Testis (tissue), 2 donors: ENCODE data around the gene PTGES2.

Experiments used
- CTCF ChIP-seq, 3 experiments: fragments of 450-650 bp in 2 of 3; fragments of 200-600 bp in 1 of 3; sonication (generic) in 1 of 3; IDR thresholded peaks; one replicate each; pipeline ENCODE4 v1.5.1; 2016 to 2019; ENCODE audit warnings: antibody characterized with exemption in 3 of 3, mild to moderate bottlenecking in 2 of 3, moderate library complexity in 1 of 3
- POLR2A ChIP-seq: fragments of 450-650 bp; IDR thresholded peaks from one replicate; pipeline ENCODE4 v1.6.1; 2017; ENCODE audit warnings: antibody characterized with exemption, mild to moderate bottlenecking, moderate library complexity

GRCh38 chr9:128143525-128144238 lies 16.2 kb upstream of the PTGES2 start:
- no peak for TF ChIP-seq CTCF (IDR thresholded peaks at IDR 0.05)
- TF ChIP-seq POLR2A = no peak
